Lung (tissue), 12 donors: ENCODE results near the gene LARP1. TPM values are rescaled to one million over a fixed set of nuclear protein-coding genes. Genes with fewer than 3 reads are reported as not detected.
A peak's percentile ranks its signal among the peaks of the same experiment; 100 is the strongest.

ENCODE experiments used
- ATAC-seq: fragments of 200-7000 bp; cut with Tn5 transposase; one replicate; pipeline ENCODE4 v1.9.1; 2020; ENCODE audit warnings: moderate number of reproducible peaks; ENCODE audit not compliant: insufficient read depth, low FRiP score
- DNase-seq, 3 donors: peaks; one replicate each; pipeline ENCODE4 v3.0.0-alpha.2; 2013 to 2017
- H3K27ac ChIP-seq, 2 donors: one replicate each; pipeline ENCODE4 v1.5.1; 2013; ENCODE audit warnings: mild to moderate bottlenecking in 2 of 2, moderate library complexity in 2 of 2, control low read depth in 1 of 2, inconsistent platforms in 1 of 2, low read depth in 1 of 2, low read length in 1 of 2
- H3K27me3 ChIP-seq, 3 donors: one replicate each; pipeline ENCODE4 v1.5.1; 2013; ENCODE audit warnings: low read length in 2 of 3; ENCODE audit not compliant: control insufficient read depth in 3 of 3, insufficient read depth in 3 of 3
- H3K36me3 ChIP-seq, 4 donors: one replicate each; pipeline ENCODE4 v1.5.1; 2013; ENCODE audit warnings: low read length in 4 of 4, mild to moderate bottlenecking in 1 of 4, moderate library complexity in 1 of 4; ENCODE audit not compliant: control insufficient read depth in 4 of 4, insufficient read depth in 4 of 4
- H3K4me1 ChIP-seq, 5 donors: one replicate each; pipeline ENCODE4 v1.5.1; 2013; ENCODE audit warnings: low read length in 5 of 5, mild to moderate bottlenecking in 2 of 5, moderate library complexity in 1 of 5; ENCODE audit not compliant: control insufficient read depth in 5 of 5, insufficient read depth in 5 of 5
- H3K4me3 ChIP-seq: one replicate; pipeline ENCODE4 v1.5.1; 2013; ENCODE audit warnings: mild to moderate bottlenecking, control low read depth, moderate library complexity
- H3K9ac ChIP-seq, 2 donors: one replicate each; pipeline ENCODE4 v1.5.1; 2013; ENCODE audit warnings: low read length in 2 of 2, control low read depth in 1 of 2; ENCODE audit not compliant: insufficient read depth in 1 of 2
- H3K9me3 ChIP-seq, 4 donors: one replicate each; pipeline ENCODE4 v1.5.1; 2013; ENCODE audit warnings: low read length in 3 of 4, mild to moderate bottlenecking in 1 of 4, moderate library complexity in 1 of 4; ENCODE audit not compliant: control insufficient read depth in 4 of 4, insufficient read depth in 3 of 4
- WGBS, 2 donors: extraction: QIAGEN DNeasy Blood & Tissue Kit; methylation state at CpG; one replicate each; pipeline ENCODE4 v1.1.7; 2013; 5-methylcytosine and 5-hydroxymethylcytosine counted together
- polyA plus RNA-seq, 2 donors: library from polyadenylated mRNA; stranded (reverse); fragments of 200-250 nt; gene quantifications; one replicate each; pipeline ENCODE4 v1.2.1, GENCODE V29; 2013
- total RNA-seq, 2 donors: library from RNA; depleted of rRNA in 1 of 2; stranded (reverse); fragments of >200 nt in 1 of 2; gene quantifications; one replicate each; pipeline ENCODE4 v1.2.1, GENCODE V29; 2014 to 2021
- TF ChIP-seq, protein P1 (sequence below): IDR thresholded peaks from 2 replicates; pipeline ENCODE4 v1.5.1; 2012; ENCODE audit warnings: mild to moderate bottlenecking; ENCODE audit errors: control extremely low read depth, extremely low read depth
- donor health status: control.
- donor health status: control.
- donor health status: Bipolar disorder and iron deficiency.
- donor health status: healthy.
- donor health status: DM: yes; HTN: yes; CAD: no.

The LARP1 gene
- total and polyA plus RNA-seq, 4 donors: 30.5 to 199 (median 61.7) TPM

GRCh38 chr5:154858972-154859871, 104.0 kb downstream of the LARP1 start:
- H3K27ac ChIP-seq: peak overlapping the region; percentile 99 to 100
- peak overlapping the region; percentile 89 for H3K4me3 ChIP-seq
- ATAC-seq (no peak), DNase-seq (peak in 2 of 3 donors; percentile 51 to 54)
- peaks cover 0 to 31% (median 8%) of the 10 kb centered on the region in 5 donors for H3K4me1 ChIP-seq
- H3K36me3 ChIP-seq: peaks cover 2 to 9% (median 8%) of the 10 kb centered on the region in 4 donors
- TF ChIP-seq, protein P1, sequence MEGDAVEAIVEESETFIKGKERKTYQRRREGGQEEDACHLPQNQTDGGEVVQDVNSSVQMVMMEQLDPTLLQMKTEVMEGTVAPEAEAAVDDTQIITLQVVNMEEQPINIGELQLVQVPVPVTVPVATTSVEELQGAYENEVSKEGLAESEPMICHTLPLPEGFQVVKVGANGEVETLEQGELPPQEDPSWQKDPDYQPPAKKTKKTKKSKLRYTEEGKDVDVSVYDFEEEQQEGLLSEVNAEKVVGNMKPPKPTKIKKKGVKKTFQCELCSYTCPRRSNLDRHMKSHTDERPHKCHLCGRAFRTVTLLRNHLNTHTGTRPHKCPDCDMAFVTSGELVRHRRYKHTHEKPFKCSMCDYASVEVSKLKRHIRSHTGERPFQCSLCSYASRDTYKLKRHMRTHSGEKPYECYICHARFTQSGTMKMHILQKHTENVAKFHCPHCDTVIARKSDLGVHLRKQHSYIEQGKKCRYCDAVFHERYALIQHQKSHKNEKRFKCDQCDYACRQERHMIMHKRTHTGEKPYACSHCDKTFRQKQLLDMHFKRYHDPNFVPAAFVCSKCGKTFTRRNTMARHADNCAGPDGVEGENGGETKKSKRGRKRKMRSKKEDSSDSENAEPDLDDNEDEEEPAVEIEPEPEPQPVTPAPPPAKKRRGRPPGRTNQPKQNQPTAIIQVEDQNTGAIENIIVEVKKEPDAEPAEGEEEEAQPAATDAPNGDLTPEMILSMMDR: no peak
- WGBS, 2 donors: 0 to 1% methylated on average over 26 of the region's 26 CpGs
- H3K9ac ChIP-seq: peak overlapping the region; percentile 79 to 95
- H3K27me3 ChIP-seq: no peaks in the 10 kb centered on the region
- H3K9me3 ChIP-seq: no peaks in the 10 kb centered on the region

DNA sequence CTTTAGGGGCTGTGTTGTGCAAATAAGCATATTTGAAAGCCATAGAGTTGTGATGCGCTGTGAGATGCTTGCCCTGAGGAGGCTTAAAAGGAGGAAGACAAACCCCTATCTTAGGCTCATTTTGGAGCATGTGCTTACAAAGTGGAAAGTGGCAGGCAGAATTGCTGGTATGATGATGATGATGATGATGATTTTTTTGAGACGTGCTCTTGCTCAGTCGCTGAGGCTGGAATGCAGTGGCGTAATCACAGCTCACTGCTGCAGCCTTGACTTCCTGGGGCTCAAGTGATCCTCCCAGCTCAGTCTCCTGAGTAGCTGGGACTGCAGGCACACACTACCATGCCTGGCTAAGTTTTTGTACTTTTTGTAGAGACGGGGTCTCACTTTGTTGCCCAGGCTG, 104.9 kb downstream of the LARP1 start:
- no peaks in the 10 kb centered on the region for H3K9me3 ChIP-seq
- ATAC-seq: no peak
- H3K27me3 ChIP-seq: no peaks in the 10 kb centered on the region
- 15 to 28% methylated on average over 5 of the region's 5 CpGs for WGBS, 2 donors
- peaks cover 5 to 16% (median 14%) of the 10 kb centered on the region in 4 donors for H3K36me3 ChIP-seq
- peak overlapping the region; percentile 13 for H3K4me3 ChIP-seq
- peak overlapping the region in 1 of 2 donors; percentile 95 for H3K9ac ChIP-seq
- TF ChIP-seq, protein P1: no peak
- peak; percentile 43 to 77 (median 61) for DNase-seq
- peak overlapping the region; percentile 99 to 100 for H3K27ac ChIP-seq
- peaks cover 0 to 31% (median 8%) of the 10 kb centered on the region in 5 donors for H3K4me1 ChIP-seq

DNA sequence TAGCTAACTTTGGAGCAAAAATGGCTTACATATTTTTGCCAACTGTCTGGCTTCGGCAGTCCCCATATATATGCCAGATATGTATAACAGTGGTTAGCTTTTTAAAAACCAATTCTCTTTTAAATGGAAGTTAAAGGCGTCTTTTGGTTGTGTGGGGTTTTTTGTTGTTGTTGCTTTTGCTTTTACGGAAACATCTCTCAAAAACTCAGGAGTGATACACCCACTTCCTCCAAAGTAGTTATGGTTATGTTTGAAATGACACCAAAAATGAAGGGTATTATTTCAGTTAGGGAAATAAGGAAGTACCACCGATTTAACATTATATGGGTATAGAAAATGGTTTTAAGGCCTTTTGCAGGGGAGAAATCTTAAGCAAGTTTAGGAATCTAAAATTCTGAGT, 105.6 kb downstream of the LARP1 start:
- ATAC-seq: no peak
- 11% methylated on average over 4 of the region's 4 CpGs for WGBS, 2 donors
- Histone ChIP-seq H3K9ac (no peak overlapping the region), H3K4me1 (peaks cover 0 to 31% (median 11%) of the 10 kb centered on the region in 5 donors), H3K27ac (no peak overlapping the region), H3K9me3 (no peaks in the 10 kb centered on the region), H3K27me3 (no peaks in the 10 kb centered on the region), H3K36me3 (peaks cover 5 to 21% (median 19%) of the 10 kb centered on the region in 4 donors), H3K4me3 (no peak overlapping the region)
- no peak for DNase-seq
- TF ChIP-seq, protein P1: no peak
